K562 (cell line): Measurements from ENCODE around the gene SMG7. TPM values are rescaled to one million over a fixed set of nuclear protein-coding genes. Genes with fewer than 3 reads are reported as not detected.

Experiments used
- CREB5 ChIP-seq: fragments of 250-450 bp; sonication (Bioruptor Pico); IDR thresholded peaks from 2 replicates; pipeline ENCODE4 v1.5.0; 2020; ENCODE audit warnings: mild to moderate bottlenecking
- EP300 ChIP-seq: IDR thresholded peaks from 2 replicates; pipeline ENCODE4 v1.6.1; 2012; ENCODE audit warnings: low read length, improper control_type of control experiment
- FOXK2 ChIP-seq, 2 experiments: fragments of 450-650 bp; IDR thresholded peaks in 1 of 2; conservative IDR thresholded peaks in 1 of 2; 2 replicates each; pipeline ENCODE4 v1.6.1; 2016; ENCODE audit warnings: low read depth in 2 of 2, mild to moderate bottlenecking in 1 of 2
- L3MBTL2 ChIP-seq: fragments of 450-650 bp; IDR thresholded peaks from 2 replicates; pipeline ENCODE4 v1.6.1; 2016; ENCODE audit warnings: mild to moderate bottlenecking, moderate library complexity
- MGA ChIP-seq: fragments of 450-650 bp; IDR thresholded peaks from 2 replicates; pipeline ENCODE4 v1.6.1; 2016; ENCODE audit warnings: mild to moderate bottlenecking, moderate library complexity
- ZNF609 ChIP-seq: sonication (generic); formaldehyde crosslinking; IDR thresholded peaks from 2 replicates; pipeline ENCODE4 v1.8.1; 2023; ENCODE audit warnings: missing genetic modification reagents, mild to moderate bottlenecking, borderline replicate concordance
- ZNF740 ChIP-seq, 3 experiments: fragments of 200-800 bp in 1 of 3; sonication (Bioruptor generic) in 1 of 3; sonication (generic) in 1 of 3; formaldehyde crosslinking in 1 of 3; IDR thresholded peaks; 2 replicates each; pipeline versions ENCODE4 v1.6.1 to v1.8.0; 2016 to 2022; ENCODE audit warnings: mild to moderate bottlenecking in 2 of 3, missing compliant biosample characterization in 2 of 3, missing genetic modification characterization in 2 of 3, missing genetic modification reagents in 1 of 3
- polyA plus RNA-seq, 8 experiments: library from polyadenylated mRNA; depleted of rRNA in 4 of 8; stranded (reverse) in 5 of 8; unstranded in 3 of 8; fragments of >200 nt; fragmentation: Nextera tagmentation in 2 of 8; fragmentation: Illumina TruSeq in 1 of 8; extraction: Ambion mirVana in 2 of 8; extraction: Trizol in 1 of 8; gene quantifications; 2 replicates each; pipeline versions ENCODE4 v1.2.1 to v1.2.3, GENCODE V29; 2011 to 2014; ENCODE audit warnings: inconsistent platforms in 1 of 8, missing spikeins in 1 of 8
- total RNA-seq, 7 experiments: library from RNA; depleted of rRNA in 6 of 7; stranded (reverse); fragments of >200 nt in 6 of 7; fragmentation: Illumina TruSeq in 2 of 7; extraction: Trizol in 2 of 7; gene quantifications; 2 replicates each; pipeline versions ENCODE4 v1.2.1 to v1.2.3, GENCODE V29; 2011 to 2021; ENCODE audit warnings: low replicate concordance in 1 of 7

Gene SMG7
- total and polyA plus RNA-seq, 9 of the 15 experiments (the other 6 are each of a cell fraction or from before 2014, with no cell fraction given): 12.4 to 74.6 (median 29.0) TPM

- 0 out of 2 replicates have a peak, but pooled peaks have one; percentile 31 for TF ChIP-seq ZNF740 (CRISPR knock-in tag; IDR thresholded peaks at IDR 0.05)
- no peak for TF ChIP-seq ZNF740 (tag; IDR thresholded peaks at IDR 0.05)
- TF ChIP-seq L3MBTL2: peak; percentile 50; the same call in 1 of the 2 replicates
- peak; percentile 77 for TF ChIP-seq EP300
- TF ChIP-seq CREB5 (CRISPR knock-in tag): no peak
- TF ChIP-seq FOXK2 (conservative IDR thresholded peaks at IDR 0.05 in 1 of 2, IDR thresholded peaks at IDR 0.05 in 1 of 2; ENCODE audit: low read depth in 2 of 2): peak; percentile 9 to 74; a peak in 1 of 4 replicates
- TF ChIP-seq ZNF609 (CRISPR knock-in tag): no peak
- TF ChIP-seq MGA: peak; percentile 16; the same call in 1 of the 2 replicates
Measured at GRCh38 chr1:183567584-183567983, 95.3 kb downstream of the SMG7 start (continued).
